ENCODE measurements around the gene TBX4.
"Not testable (repeated sequence)": the region's sequence is repeated elsewhere in the genome, so short reads cannot be mapped to it uniquely, and the experiment has no call there.

Gene TBX4

DNA sequence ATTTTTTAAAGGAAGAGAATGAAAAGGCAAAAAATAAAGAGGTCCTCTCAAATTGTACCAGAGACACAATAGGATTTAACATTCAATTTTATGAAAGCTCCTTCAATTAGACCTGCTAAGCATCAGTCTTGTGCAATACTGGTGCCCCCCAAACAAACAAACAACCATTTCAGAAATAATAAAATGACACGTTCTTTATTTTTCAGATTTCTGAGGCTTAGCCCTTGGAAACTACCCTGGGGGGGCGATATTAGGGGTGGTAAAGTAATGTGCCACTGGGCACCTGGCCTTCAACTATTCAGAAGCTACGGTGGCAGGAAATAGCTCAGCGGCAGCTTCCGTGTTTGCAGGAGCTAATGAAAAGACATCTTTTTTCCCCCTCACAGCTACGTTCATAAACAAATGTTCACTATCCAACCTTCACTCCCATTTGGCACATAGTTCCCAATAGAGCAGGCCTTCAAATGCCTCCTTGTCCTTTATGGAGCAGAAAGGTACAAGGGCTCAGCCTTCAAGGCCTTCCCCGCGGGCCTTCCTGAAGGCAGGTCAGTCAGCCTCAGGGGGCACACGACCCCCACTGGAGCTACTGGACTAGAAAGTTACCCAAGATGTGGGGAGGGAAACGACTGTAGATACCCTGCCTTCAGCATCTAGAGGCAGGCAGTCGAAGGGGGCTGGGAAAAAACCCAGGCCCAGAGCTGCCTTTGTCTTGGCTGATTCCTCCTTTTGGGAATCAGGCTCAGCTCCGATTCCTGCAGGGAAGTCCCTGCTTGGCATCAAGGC lies 44.1 kb downstream of the TBX4 start:
- DNase-seq (ENCODE audit: low read depth in 2 of 3, low spot score in 1 of 3) = no peak

DNA sequence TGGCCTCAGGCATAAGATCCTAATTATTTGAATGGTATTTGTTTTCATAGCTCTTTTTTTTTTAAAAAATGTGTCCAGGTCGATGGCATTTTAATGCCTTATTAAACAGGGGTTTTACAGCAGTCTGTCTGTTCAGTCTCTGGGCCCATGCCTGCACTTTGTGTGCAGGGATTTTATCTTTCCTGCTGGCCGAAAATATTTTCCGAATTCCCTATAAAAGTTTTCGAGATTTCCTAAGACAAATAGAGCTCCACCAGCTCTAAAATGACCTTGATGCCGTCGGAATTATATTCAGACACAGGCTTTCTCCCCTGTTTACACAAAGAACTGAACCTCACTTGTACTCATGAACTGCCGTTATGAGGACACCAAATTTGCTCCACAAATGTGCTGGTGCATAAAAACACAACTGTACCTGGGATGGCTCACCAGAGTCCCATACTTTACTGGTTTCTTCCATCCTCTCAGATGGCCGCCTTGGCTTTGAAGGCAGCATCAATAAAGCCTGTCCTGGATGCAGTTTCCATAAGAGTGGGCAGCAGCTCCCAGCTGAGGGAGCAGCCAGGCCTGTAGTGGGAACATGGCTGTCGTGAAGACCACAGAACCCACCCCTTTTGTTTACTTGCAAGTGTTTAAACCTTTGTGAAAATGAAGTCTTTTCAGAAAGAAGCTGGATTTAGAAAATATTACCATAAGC lies 44.9 kb downstream of the TBX4 start:
- DNase-seq (ENCODE audit: low read depth in 2 of 3, low spot score in 1 of 3) = no peak

DNA sequence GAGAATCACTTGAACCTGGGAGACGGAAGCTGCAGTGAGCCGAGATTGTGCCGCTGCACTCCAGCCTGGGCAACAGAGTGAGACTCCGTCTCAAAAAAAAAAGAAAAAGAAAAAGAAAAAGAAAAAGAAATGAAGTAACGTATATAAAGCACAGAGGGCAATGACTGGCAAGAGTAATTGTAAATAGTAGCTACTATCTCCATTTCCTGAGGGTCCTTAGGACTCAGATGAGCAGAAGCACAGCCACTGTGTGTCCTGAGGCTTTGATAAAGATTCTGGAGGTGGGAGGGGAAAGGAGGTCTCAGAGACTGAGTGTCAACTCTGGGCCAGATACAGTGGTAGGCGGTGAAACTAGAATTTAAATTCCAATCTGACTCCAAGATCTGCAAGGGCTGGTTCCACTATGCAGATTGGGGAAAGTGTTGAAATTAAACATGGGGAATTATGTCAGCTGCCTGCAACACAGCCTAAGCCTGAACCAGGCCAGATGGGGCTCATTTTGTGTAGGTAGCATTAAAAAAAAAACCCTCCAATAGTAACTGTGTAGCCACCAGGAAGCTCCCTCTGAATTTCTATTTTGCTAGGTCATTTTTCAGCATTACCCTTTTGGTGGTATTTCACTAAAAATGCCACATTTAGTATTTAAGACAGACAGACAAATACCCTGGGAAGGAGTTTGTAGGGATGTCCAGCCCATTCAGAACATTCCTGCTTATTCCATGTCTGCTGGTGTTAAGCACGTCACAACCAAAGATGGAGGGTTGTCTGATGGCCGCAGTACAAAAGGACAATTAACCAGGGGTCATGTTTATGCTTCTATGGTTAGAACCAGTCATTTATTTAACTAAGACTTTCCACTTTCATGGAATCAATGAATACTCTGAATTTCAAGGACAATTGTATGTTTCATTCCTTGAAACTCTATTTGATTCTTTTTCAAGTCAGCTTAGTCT lies 46.1 kb downstream of the TBX4 start:
- DNase-seq (ENCODE audit: low read depth in 2 of 3, low spot score in 1 of 3) = no peak

DNA sequence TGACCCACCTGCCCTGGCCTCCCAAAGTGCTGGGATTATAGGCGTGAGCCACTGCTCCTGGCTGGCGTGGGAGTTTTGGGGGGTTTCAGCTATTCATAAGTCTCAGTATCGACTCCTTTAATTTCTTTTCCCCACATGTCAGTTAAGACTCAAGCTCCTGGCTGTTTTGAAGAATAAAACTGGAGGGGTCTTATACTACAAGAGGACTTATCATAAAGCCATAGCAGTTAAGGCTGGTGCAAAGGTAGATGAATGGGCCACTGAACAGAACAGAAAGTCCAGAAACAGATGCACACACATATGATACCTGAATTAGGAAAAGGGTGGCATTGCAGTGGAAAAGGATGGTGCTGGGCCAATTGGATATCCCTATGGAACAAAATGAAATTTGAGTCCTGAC lies 47.4 kb downstream of the TBX4 start:
- DNase-seq (ENCODE audit: low read depth in 2 of 3, low spot score in 1 of 3) = no peak

DNA sequence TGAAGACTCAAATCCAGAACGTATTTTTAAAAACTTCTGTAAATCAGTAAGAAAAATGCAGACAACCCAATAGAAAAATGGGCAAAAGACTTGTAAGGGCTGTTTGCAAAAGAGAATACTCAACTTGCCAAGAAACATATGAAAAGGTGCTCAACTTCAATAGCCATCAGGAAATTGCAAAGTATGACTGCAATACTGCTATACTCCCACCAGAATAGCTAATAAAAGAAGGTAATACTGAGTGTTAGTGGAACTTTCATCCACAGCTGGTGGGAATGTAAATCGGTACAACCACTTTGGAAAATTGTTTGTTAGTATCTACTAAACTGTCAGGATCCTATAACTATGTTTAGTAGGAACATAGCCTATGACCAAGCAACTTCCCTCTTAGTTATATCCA lies 48.1 kb downstream of the TBX4 start:
- DNase-seq (ENCODE audit: low read depth in 2 of 3, low spot score in 1 of 3) = no peak

DNA sequence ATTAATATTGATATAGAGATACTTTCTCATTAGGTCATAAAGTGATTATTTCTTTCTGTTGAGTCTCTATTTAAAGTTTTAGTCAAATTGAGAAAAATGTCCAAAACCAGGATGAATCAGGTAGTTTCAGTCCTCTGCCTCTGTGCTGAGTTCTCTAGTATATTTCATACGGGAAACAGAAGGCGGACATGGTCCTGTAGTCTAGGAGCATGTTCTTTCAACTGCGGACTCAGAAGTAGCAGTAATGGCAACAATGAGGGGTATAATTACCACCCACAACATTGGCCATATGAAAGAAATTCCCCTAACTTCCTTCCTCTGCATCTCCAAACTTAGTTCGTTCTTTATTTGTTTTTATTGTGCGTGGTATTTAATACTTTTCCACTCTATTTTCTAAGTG lies 50.1 kb downstream of the TBX4 start:
- DNase-seq (ENCODE audit: low read depth in 2 of 3, low spot score in 1 of 3) = no peak

DNA sequence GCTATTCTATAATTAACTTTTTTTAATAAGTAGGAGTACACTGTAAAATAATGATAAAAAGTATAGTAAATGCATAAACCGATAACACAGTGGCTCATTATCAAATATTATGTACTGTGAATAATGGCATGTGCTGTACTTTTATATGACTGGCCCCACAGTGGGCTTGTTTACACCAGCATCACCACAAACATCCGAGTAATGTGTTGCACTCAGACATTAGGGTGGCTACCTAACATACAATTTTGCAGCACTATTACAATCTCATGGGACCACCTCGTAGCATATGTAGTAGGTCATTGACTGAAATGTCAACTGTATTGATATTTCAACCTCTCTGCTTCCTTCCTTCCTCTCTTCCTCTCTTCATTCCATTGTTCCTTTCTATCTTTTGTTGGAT lies 51.7 kb downstream of the TBX4 start:
- no peak for DNase-seq (ENCODE audit: low read depth in 2 of 3, low spot score in 1 of 3)

DNA sequence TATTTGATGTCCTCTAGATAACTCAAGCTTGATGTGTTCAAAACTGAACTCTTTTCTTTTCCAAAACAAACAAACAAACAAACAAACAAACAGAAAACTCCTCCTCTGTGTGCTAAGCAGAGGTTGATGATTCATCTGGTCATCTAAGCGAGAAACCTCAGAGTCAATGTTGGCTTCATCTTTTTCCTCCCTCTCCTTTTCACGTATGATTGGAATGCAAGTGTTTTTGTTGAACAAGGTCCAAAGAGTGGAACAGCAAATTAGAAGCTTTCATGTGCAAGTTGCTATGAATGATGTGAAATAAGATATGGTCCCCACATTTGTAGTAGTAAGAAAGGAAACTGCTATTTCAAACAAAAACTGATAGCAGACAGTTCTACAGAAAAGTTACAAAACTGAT lies 52.5 kb downstream of the TBX4 start:
- no peak for DNase-seq (ENCODE audit: low read depth in 2 of 3, low spot score in 1 of 3)

DNA sequence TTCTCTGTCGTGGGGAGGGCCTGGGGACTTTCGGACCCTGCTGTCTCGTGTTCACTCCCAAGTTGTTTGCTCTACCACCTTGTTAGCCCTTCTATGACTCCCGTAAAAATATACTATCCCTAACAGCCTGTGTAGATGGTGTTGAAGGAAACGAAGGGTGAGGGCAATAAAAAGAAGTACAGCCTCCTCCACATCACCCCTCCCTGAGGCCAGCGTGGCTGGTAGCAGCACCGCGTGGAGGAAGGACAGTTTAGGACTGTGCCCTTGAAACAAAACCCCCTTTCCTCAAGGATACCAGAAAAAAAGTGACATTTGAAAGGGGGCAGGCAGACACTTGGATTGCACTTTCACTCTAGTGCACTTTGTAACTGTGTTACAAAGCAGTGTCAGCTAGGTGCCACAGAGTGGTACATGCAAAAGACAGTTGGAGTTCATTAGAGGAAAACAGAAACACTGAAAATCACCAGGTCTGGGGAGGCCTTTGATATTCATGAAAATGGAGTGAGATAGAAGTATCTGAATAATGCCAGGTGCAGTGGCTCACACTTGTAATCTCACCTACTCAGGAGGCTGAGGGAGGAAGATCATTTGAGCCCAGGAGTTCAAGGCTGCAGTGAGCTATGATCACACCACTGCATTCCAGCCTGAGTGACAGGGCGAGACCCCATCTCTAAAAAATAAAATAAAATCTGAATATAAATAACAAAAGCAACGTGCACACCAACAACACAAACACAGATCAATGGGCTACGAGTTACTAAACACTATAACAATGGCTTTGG lies 53.8 kb downstream of the TBX4 start:
- DNase-seq (ENCODE audit: low read depth in 2 of 3, low spot score in 1 of 3) = no peak

DNA sequence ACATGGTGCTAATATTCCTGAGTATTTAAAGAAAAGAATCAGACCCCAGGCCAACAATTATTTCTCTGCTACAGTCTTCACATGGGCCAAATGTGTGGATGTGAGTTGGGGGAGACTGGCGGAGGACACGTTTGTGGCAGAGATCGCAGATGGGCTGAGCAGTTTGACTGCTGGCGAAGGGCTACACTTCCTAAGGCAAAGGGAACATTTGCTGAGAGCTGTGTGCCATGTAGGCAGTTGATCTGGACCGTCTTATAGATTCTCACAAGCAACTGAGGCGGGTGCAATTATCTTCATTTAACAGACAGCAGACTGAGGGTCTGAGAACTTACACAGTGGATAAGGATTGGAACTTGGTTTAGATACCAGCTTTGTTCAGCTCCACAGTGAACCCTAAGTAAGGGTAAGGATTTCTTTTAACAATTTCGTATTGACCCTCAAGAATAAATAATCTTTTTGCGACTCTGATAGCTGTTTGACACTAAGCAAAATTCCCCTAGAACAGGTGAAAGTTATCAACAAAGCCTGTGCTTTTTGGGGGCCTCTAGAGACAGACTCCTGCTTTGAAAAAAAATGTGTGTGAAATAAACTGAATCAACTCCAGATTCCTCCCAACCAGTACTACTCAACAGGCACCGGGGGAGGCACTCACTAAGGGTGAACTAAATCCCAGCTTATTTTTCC lies 55.3 kb downstream of the TBX4 start:
- no peak for DNase-seq (ENCODE audit: low read depth in 2 of 3, low spot score in 1 of 3)

DNA sequence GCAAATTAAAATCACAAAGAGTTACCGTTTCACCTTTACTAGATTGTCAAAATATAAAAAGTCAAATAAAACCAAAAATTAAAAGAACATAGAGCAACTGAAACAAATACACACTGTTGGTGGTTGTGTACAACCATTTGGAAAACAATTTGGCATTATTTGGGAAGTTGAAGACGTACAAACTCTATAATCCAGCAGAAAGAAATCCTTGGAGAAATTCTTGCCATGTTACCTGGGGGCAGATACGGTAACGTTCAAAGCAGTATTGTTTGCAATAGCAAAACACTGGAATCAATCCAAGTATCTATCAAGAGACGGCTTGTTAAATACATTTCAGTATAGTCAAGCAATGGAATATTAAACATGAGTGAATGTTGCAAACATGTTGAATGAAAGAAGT lies 56.7 kb downstream of the TBX4 start:
- no peak for DNase-seq (ENCODE audit: low read depth in 2 of 3, low spot score in 1 of 3)

DNA sequence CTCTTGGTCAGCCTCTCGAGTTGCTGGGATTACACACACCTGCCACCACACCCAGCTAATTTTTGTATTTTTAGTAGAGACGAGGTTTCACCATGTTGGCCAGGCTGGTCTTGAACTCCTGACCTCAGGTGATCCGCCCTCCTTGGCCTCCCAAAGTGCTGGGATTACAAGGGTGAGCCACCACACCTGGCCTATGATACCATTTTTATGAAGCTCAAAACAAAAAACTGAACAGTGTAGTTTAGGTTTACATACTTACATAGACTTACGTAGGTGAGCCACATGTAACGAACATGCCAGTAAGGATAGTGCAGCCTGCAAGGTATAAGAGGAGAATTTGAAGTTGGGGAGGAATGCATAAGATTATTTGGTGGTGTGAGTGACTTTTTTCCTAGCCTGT lies 57.2 kb downstream of the TBX4 start:
- not testable (repeated sequence) for DNase-seq (ENCODE audit: low read depth in 2 of 3, low spot score in 1 of 3)

DNA sequence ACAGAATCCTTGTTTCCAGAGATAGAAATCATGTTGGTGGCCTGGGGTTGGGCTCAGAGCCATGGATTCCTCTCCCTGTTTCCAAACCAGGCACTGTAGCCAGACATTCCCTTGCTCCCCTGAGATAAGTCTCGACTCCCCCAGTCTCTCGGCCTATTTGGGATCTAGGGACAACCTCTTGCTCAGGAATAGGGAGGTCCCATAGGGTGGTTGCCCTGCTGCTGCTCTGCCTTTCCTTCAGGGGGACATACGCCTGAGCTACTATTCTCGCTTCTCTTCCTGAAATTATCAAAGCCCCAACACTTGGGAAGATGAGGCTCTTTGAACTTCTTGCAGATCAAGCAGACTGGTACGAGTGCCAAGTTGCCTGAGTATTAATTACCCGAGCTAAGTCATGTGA lies 58.0 kb downstream of the TBX4 start:
- no peak for DNase-seq (ENCODE audit: low read depth in 2 of 3, low spot score in 1 of 3)

DNA sequence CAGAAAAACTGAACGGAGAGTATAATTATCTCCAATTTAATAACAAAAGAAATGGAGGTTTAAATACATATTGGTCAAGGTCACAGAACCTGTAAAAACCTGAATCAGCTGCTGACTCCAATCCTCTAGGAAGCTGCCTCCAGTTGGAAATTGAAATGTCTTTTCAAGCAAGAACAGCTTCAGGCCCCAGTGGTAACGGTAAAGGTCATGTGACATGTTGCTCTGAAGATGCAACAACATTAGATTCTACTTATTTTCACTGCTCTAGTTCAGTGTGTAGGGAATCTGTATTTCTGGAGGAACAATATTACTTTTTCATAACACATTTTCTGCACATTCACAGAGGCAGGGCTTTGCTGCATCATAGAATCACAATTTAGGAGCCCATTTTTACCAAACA lies 58.8 kb downstream of the TBX4 start:
- no peak for DNase-seq (ENCODE audit: low read depth in 2 of 3, low spot score in 1 of 3)

DNA sequence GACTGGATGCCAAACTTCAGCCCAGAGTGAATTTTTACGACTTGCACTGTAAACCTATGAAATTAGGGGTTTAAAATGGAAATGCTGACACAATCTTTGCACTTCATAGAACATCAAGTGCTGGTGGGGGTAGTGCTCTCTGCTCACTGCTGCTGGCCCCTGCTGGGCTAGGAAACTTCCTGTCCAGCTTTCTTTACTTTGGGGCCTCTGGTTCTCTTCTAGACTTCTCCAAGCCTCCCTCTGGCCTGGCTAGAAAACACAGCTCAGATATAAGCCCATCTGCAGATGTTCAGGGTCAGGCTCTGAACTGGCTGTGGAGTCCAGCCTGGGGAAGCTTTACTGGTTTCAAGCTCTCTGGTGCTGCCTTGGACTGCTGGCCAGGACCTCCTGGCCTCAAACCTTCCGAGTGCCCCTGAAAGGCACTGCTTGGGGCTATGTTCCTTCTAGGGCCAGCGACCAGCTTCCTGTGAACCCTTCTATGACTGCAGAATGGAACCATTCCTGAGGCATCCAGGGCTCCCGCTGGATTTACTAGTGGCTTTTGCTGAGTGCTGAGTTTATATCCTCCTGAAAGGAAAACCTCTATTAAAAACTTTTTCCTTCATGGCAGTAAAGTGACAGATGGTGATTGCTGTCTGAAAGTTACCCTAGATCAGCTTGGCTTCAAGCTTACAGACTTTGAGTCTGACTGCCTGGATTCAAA lies 59.4 kb downstream of the TBX4 start:
- no peak for DNase-seq (ENCODE audit: low read depth in 2 of 3, low spot score in 1 of 3)

DNA sequence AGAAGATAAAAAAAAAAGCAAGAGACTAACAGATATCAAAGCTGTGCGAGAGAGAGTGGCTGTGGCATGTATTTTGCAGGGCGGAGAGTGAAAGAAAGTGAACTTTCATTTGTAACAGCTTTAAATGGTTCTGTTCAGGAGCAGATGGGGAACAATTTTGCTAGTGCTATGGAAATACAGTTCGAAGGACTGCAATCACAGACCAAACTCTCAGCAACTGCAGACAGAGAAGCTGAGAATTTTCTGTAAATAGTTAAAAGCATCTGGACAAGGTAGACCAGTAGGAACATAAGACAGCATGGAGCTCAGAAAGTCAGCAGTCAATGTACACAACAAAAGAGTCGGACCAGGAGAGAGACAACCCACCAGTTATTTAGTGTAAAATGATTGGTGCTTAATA lies 62.3 kb downstream of the TBX4 start:
- DNase-seq (ENCODE audit: low read depth in 2 of 3, low spot score in 1 of 3) = no peak

DNA sequence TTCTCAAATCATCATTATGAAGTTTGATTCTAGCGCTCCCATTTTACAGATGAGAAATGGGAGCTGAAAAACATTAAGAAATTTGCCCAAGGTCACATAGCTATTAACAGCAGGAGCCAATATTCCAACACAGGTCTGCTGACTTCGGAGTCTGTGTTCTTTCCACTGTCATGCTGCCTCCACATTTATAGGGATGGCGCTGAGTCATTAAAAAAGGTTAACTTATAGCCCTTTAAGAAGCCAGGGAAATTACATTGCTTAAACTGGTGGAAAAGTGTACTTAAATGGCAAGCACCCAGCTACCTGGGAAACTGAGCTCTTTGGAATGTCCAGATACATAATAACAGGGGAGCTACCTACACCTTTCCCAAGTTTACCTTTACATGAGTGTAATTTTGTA lies 65.0 kb downstream of the TBX4 start:
- no peak for DNase-seq (ENCODE audit: low read depth in 2 of 3, low spot score in 1 of 3)

DNA sequence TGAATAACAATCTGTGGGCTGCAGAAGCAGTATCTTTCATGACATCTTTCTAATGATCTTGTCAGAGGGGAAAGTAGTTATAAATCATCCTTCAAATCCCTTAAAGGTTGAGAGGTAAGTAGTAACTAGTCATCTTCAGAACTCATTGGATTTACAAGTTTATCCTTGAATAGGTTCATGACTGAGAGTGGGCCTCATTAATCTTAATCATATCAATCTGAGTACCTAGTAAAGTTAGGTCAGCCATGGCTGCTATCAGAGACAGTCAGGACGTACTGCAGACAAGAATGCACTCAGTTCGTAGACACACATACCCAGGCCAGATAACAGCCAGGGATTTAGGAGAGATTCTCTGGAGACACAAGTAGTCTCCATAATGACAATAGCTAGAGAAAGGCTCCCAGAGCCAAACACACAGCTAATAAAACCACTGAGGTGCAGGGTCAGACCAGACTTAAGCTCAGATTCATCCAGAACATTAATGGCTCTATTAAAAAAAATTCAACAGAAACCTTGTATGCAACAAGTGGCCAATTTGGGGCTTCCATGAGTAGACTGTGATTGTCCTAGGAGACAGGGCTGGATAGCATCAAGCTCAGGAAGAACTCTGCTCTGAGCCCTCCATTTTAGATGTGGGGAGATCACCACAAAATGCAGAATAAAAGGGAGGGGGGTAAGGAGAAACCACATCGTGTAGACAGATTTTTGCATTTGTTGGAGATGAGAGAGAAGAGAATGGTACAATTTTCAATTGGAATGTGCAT lies 65.8 kb downstream of the TBX4 start:
- DNase-seq (ENCODE audit: low read depth in 2 of 3, low spot score in 1 of 3) = no peak

DNA sequence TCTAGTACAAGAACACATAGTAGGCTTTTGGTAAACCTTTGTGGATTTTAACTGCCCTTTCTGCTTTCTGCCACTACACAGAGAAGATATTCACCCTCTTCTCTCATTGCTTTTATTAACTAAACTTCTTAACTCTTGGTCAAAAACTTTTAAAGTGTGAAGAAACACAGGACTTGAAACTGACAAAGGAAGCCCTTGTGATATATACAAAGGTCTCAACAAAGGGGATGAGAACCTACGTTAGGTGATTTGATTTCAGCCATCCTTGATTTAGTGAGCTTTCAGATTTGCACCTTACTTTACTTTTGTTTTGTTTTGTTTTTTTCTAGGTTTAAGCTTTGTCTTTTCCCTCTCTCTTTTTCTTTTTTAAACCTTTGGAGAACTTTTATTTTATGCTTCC lies 66.9 kb downstream of the TBX4 start:
- DNase-seq (ENCODE audit: low read depth in 2 of 3, low spot score in 1 of 3) = no peak
